IMR-90 (cell line): ENCODE measurements around the gene CD44. TPM values are rescaled to one million over a fixed set of nuclear protein-coding genes. Genes with fewer than 3 reads are reported as not detected.

ENCODE experiments used
- ATAC-seq: fragments of 200-7000 bp; cut with Tn5 transposase; 2 replicates; pipeline ENCODE4 v1.9.1; 2020; ENCODE audit warnings: low read depth, mild to moderate bottlenecking, moderate library complexity
- BruUV-seq: library from RNA; stranded (reverse); fragments of 400-500 nt; replicated peaks from 2 replicates; lab custom pipeline; 2021; lab: Mats Ljungman, UMichigan
- CTCF ChIA-PET: fragments of 300-600 bp; formaldehyde crosslinking; extraction: SDS; loops from one replicate; lab custom pipeline; 2021; ENCODE audit warnings: antibody characterized with exemption; lab: Yijun Ruan, JAX
- POLR2A ChIA-PET: fragments of 300-600 bp; sonication (Branson Sonifier 250); formaldehyde crosslinking; loops from one replicate; lab custom pipeline; 2022; ENCODE audit warnings: antibody characterized with exemption; ENCODE audit not compliant: unreplicated experiment; lab: Charles Lee
- DNase-seq: peaks from one replicate; pipeline ENCODE4 v3.0.0; 2013
- H2AFZ ChIP-seq: replicated peaks from 2 replicates; pipeline ENCODE3; 2013; ENCODE audit warnings: low read length, mild to moderate bottlenecking; ENCODE audit not compliant: poor library complexity
- H2AK5ac ChIP-seq: 2 replicates; pipeline ENCODE4 v1.6.1; 2013; ENCODE audit warnings: low read depth, low read length, inconsistent platforms
- H2AK9ac ChIP-seq: replicated peaks from 2 replicates; pipeline ENCODE3; 2013; ENCODE audit warnings: mild to moderate bottlenecking, low read depth, low read length, moderate library complexity; ENCODE audit not compliant: poor library complexity
- H2BK120ac ChIP-seq: 2 replicates; pipeline ENCODE4 v1.6.1; 2013; ENCODE audit warnings: low read depth, low read length, inconsistent platforms
- H2BK15ac ChIP-seq: 3 replicates; pipeline ENCODE4 v1.6.1; 2013; ENCODE audit warnings: low read depth, low read length, inconsistent platforms
- H2BK20ac ChIP-seq: 2 replicates; pipeline ENCODE4 v1.6.1; 2013; ENCODE audit warnings: low read depth, mild to moderate bottlenecking, inconsistent platforms, low read length, moderate library complexity
- H2BK5ac ChIP-seq: 2 replicates; pipeline ENCODE4 v1.6.1; 2013; ENCODE audit warnings: mild to moderate bottlenecking, low read depth, low read length, inconsistent platforms; ENCODE audit not compliant: poor library complexity, severe bottlenecking
- H3K14ac ChIP-seq: replicated peaks from 2 replicates; pipeline ENCODE4 v1.6.1; 2013; ENCODE audit warnings: low read depth, low read length, inconsistent platforms
- H3K18ac ChIP-seq: 2 replicates; pipeline ENCODE4 v1.6.1; 2013; ENCODE audit warnings: low read depth, low read length, control low read depth
- H3K23ac ChIP-seq: 2 replicates; pipeline ENCODE4 v1.6.1; 2013; ENCODE audit warnings: low read depth, low read length, inconsistent platforms
- H3K27ac ChIP-seq: 2 replicates; pipeline ENCODE4 v1.5.1; 2013; ENCODE audit warnings: mild to moderate bottlenecking, control low read depth, low read length; ENCODE audit not compliant: insufficient read depth
- H3K27me3 ChIP-seq: 2 replicates; pipeline ENCODE4 v1.6.1; 2013; ENCODE audit warnings: low read length; ENCODE audit not compliant: control insufficient read depth, insufficient read depth
- H3K36me3 ChIP-seq: 2 replicates; pipeline ENCODE4 v1.6.1; 2013; ENCODE audit warnings: low read length, mixed read lengths; ENCODE audit not compliant: control insufficient read depth, insufficient read depth
- H3K4ac ChIP-seq: 2 replicates; pipeline ENCODE4 v1.6.1; 2013; ENCODE audit warnings: low read depth, low read length, inconsistent platforms
- H3K4me1 ChIP-seq: 2 replicates; pipeline ENCODE4 v1.6.1; 2013; ENCODE audit warnings: low read length, mixed read lengths; ENCODE audit not compliant: control insufficient read depth, insufficient read depth
- H3K4me2 ChIP-seq: 2 replicates; pipeline ENCODE4 v1.6.1; 2013; ENCODE audit warnings: low read depth, mild to moderate bottlenecking, control low read depth, low read length, moderate library complexity
- H3K4me3 ChIP-seq: 2 replicates; pipeline ENCODE4 v1.5.1; 2013; ENCODE audit warnings: low read depth, mild to moderate bottlenecking, control low read depth, low read length, moderate library complexity; ENCODE audit not compliant: insufficient read depth
- H3K56ac ChIP-seq: 2 replicates; pipeline ENCODE4 v1.6.1; 2013; ENCODE audit warnings: low read length, inconsistent platforms; ENCODE audit not compliant: insufficient read depth; ENCODE audit errors: extremely low read depth
- H3K79me1 ChIP-seq, 2 experiments: 2 replicates each; pipeline ENCODE4 v1.6.1; 2013; ENCODE audit warnings: low read length in 2 of 2, inconsistent platforms in 1 of 2, low read depth in 1 of 2
- H3K9ac ChIP-seq: 2 replicates; pipeline ENCODE4 v1.6.1; 2013; ENCODE audit warnings: low read depth, low read length, control low read depth
- H3K9me1 ChIP-seq: 2 replicates; pipeline ENCODE4 v1.6.1; 2013; ENCODE audit warnings: low read length, inconsistent platforms; ENCODE audit not compliant: insufficient read depth
- H3K9me3 ChIP-seq: 2 replicates; pipeline ENCODE4 v1.6.1; 2013; ENCODE audit warnings: low read length; ENCODE audit not compliant: control insufficient read depth, insufficient read depth
- H4K20me1 ChIP-seq: 2 replicates; pipeline ENCODE4 v1.6.1; 2013; ENCODE audit warnings: low read length, inconsistent platforms; ENCODE audit not compliant: insufficient read depth
- H4K5ac ChIP-seq: 2 replicates; pipeline ENCODE4 v1.6.1; 2013; ENCODE audit warnings: mild to moderate bottlenecking, low read depth, low read length, control low read depth
- H4K8ac ChIP-seq, 2 experiments: 2 replicates each; pipeline ENCODE4 v1.6.1; 2013; ENCODE audit warnings: low read depth in 2 of 2, low read length in 2 of 2, control low read depth in 1 of 2, inconsistent platforms in 1 of 2
- H4K91ac ChIP-seq: 2 replicates; pipeline ENCODE4 v1.6.1; 2013; ENCODE audit warnings: low read depth, low read length, inconsistent platforms; ENCODE audit not compliant: insufficient read depth
- BHLHE40 ChIP-seq: fragments of 150-350 bp; IDR thresholded peaks from 2 replicates; pipeline ENCODE4 v1.6.1; 2016; ENCODE audit warnings: mild to moderate bottlenecking, low read depth, low read length
- CEBPB ChIP-seq: IDR thresholded peaks from 2 replicates; pipeline ENCODE4 v1.6.1; 2012; ENCODE audit warnings: low read depth, low read length, improper control_type of control experiment
- CHD1 ChIP-seq: IDR thresholded peaks from 2 replicates; pipeline ENCODE4 v1.6.1; 2012; ENCODE audit warnings: low read depth, low read length, improper control_type of control experiment
- FOS ChIP-seq: fragments of 150-350 bp; IDR thresholded peaks from 2 replicates; pipeline ENCODE4 v1.6.1; 2016; ENCODE audit warnings: low read depth, low read length
- MAFK ChIP-seq: IDR thresholded peaks from 2 replicates; pipeline ENCODE4 v1.6.1; 2012; ENCODE audit warnings: low read depth, low read length, improper control_type of control experiment
- MAZ ChIP-seq: IDR thresholded peaks from 2 replicates; pipeline ENCODE4 v1.6.1; 2012; ENCODE audit warnings: low read depth, mild to moderate bottlenecking, low read length, improper control_type of control experiment, moderate library complexity, borderline replicate concordance
- MXI1 ChIP-seq: IDR thresholded peaks from 2 replicates; pipeline ENCODE4 v1.6.1; 2012; ENCODE audit warnings: low read depth, mild to moderate bottlenecking, low read length, moderate library complexity, borderline replicate concordance
- NFE2L2 ChIP-seq: fragments of 150-350 bp; IDR thresholded peaks from 2 replicates; pipeline ENCODE4 v1.6.1; 2016; ENCODE audit warnings: low read depth, mild to moderate bottlenecking, low read length
- POLR2A ChIP-seq: IDR thresholded peaks from 2 replicates; pipeline ENCODE4 v1.6.1; 2012; ENCODE audit warnings: mild to moderate bottlenecking, low read depth, low read length
- RAD21 ChIP-seq: IDR thresholded peaks from 2 replicates; pipeline ENCODE4 v1.6.1; 2012; ENCODE audit warnings: low read length, improper control_type of control experiment
- RCOR1 ChIP-seq: IDR thresholded peaks from 2 replicates; pipeline ENCODE4 v1.6.1; 2012; ENCODE audit warnings: mild to moderate bottlenecking, low read length, improper control_type of control experiment; ENCODE audit not compliant: insufficient replicate concordance
- RFX5 ChIP-seq: IDR thresholded peaks from 2 replicates; pipeline ENCODE4 v1.8.0; 2012; ENCODE audit warnings: low read depth, mild to moderate bottlenecking, low read length, moderate library complexity
- SMC3 ChIP-seq: fragments of 150-350 bp; IDR thresholded peaks from 2 replicates; pipeline ENCODE4 v1.6.1; 2016; ENCODE audit warnings: low read depth, mild to moderate bottlenecking, antibody characterized with exemption, low read length, moderate library complexity
- USF2 ChIP-seq: fragments of 150-350 bp; IDR thresholded peaks from 2 replicates; pipeline ENCODE4 v1.6.1; 2017; ENCODE audit warnings: mild to moderate bottlenecking, antibody characterized with exemption, low read length, low read depth
- WGBS, 2 experiments: methylation state at CpG; one replicate each; pipeline versions ENCODE4 v1.1.5 to v1.1.7; 2013; ENCODE audit warnings: missing lambda C conversion rate in 2 of 2; ENCODE audit not compliant: insufficient read length in 1 of 2; ENCODE audit errors: extremely low coverage in 2 of 2; 5-methylcytosine and 5-hydroxymethylcytosine counted together
- dilution Hi-C: fragments of 300-500 bp; cut with HindIII; formaldehyde crosslinking; loops from one replicate; pipeline ENCODE4 v1.14.3; 2018; ENCODE audit warnings: low sequenced_read_pairs; ENCODE audit not compliant: unreplicated experiment
- in situ Hi-C: fragments of 300-500 bp; cut with MboI; formaldehyde crosslinking; loops from 3 replicates; pipeline ENCODE4 v1.14.3; 2019; ENCODE audit warnings: low sequenced_read_pairs, inconsistent platforms, mixed read lengths
- intact Hi-C: fragments of 100-400 bp; cut with micrococcal nuclease; formaldehyde crosslinking; loops from 2 replicates; pipeline ENCODE4 v1.10.0; 2022
- polyA plus RNA-seq, 3 experiments: library from polyadenylated mRNA; depleted of rRNA; stranded (reverse); fragments of >200 nt; gene quantifications; 2 replicates each; pipeline ENCODE4 v1.2.3, GENCODE V29; 2012; ENCODE audit warnings: low replicate concordance in 1 of 3
- total RNA-seq: library from RNA; depleted of rRNA; stranded (reverse); fragments of >200 nt; gene quantifications from 2 replicates; pipeline ENCODE4 v1.2.3, GENCODE V29; 2012
- TF ChIP-seq, protein P1 (sequence below): conservative IDR thresholded peaks from 2 replicates; pipeline ENCODE4 v1.5.1; 2012; ENCODE audit warnings: mild to moderate bottlenecking, low read depth, low read length, improper control_type of control experiment

The CD44 gene
- total and polyA plus RNA-seq, 2 of the 4 experiments (the other 2 are of a cell fraction), result 357 to 947 TPM

DNA sequence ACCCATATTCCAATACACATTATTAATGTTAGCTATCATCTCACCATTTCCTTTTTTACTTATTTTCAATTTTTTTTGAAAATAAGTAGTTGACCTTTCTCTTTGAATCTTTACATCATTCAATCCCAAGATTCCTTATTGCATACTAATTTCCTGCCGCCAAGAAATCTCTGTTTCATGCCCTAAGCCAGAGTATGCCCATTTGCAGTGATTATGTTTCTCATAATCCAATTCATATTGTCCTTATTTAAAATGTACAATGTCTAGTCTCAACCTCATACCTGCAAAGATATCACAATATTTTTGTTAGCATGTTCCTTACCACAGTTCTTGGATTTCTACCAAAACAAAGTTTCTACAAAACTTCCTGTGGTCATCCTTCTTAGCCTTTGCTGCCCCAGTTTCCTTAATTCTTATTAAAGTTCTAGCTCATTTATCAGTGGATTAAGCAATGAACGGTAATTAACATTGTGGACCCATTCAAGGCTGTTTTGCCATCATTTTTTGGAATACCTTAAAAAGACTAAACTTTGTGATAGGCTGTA, 75.3 kb downstream of the CD44 start:
- H3K9me1 ChIP-seq, result peaks cover 10% of the 10 kb centered on the region
- peak overlapping the region; percentile 61; the same call in 1 of the 2 replicates for H3K14ac ChIP-seq
- BruUV-seq, result no TSS peak
- H3K18ac ChIP-seq, result peak overlapping the region; percentile 51; the same call in 1 of the 2 replicates
- ChIA-PET CTCF (interaction anchor here (0.7 kb wide), 1 partner anchor 271 kb away, joined by 6 read pairs; no protein-coding TSS in a partner anchor), POLR2A (interaction anchor here (0.6 kb wide), 1 partner anchor 1478 kb away, joined by 8 read pairs; no protein-coding TSS in a partner anchor)
- in situ Hi-C loops, result no loop called here
- peaks cover 9% of the 10 kb centered on the region; the same call in 1 of the 2 replicates for H4K20me1 ChIP-seq
- no peaks in the 10 kb centered on the region for H3K27me3 ChIP-seq
- H3K4me1 ChIP-seq, result peaks cover 37% of the 10 kb centered on the region
- peak overlapping the region; percentile 93 for H2BK5ac ChIP-seq
- 0 out of 2 replicates have a peak overlapping the region, but pooled peaks have one; percentile 9 for H3K27ac ChIP-seq
- H4K91ac ChIP-seq, result no peak overlapping the region
- no peak overlapping the region for H2AFZ ChIP-seq
- no peak overlapping the region for H3K9ac ChIP-seq
- H4K5ac ChIP-seq, result peak overlapping the region; percentile 4; the same call in 1 of the 2 replicates
- H2BK15ac ChIP-seq, result no peak overlapping the region
- H3K4me3 ChIP-seq, result no peak overlapping the region
- no peak overlapping the region; the same call in 1 of the 2 replicates for H3K4ac ChIP-seq
- DNase-seq (no peak), ATAC-seq (no peak)
- H3K36me3 ChIP-seq, result peaks cover 48% of the 10 kb centered on the region
- no peak overlapping the region for H3K23ac ChIP-seq
- no peak overlapping the region for H2AK9ac ChIP-seq
- H2AK5ac ChIP-seq, result no peak overlapping the region
- dilution Hi-C loops, result no loop called here
- H2BK120ac ChIP-seq, result peak overlapping the region; percentile 44; the same call in 1 of the 2 replicates
- intact Hi-C loops, result loop anchor here (5.0 kb wide), 1 partner anchor 287 kb away; no protein-coding TSS in a partner anchor
- H3K9me3 ChIP-seq, result peaks cover 6% of the 10 kb centered on the region; the same call in 1 of the 2 replicates
- peak overlapping the region in 1 of 2 experiments; percentile 67; a peak in 1 of 4 replicates for H4K8ac ChIP-seq
- H2BK20ac ChIP-seq, result no peak overlapping the region; the same call in 1 of the 2 replicates
- peak overlapping the region; percentile 0; the same call in 1 of the 2 replicates for H3K4me2 ChIP-seq
- H3K56ac ChIP-seq, result peak overlapping the region; percentile 19; the same call in 1 of the 2 replicates
- 60% methylated on average over 1 of the region's 2 CpGs; no CpG with 5 or more reads in 1 of the 2 experiments for WGBS, 2 experiments
- peaks cover 36 to 62% of the 10 kb centered on the region in 2 experiments for H3K79me1 ChIP-seq
- no peak for TF ChIP-seq BHLHE40
- TF ChIP-seq RFX5, result no peak
- TF ChIP-seq MAZ, result no peak
- TF ChIP-seq USF2, result no peak
- no peak for TF ChIP-seq MXI1
- no peak for TF ChIP-seq FOS
- no peak for TF ChIP-seq SMC3
- TF ChIP-seq, protein P1, sequence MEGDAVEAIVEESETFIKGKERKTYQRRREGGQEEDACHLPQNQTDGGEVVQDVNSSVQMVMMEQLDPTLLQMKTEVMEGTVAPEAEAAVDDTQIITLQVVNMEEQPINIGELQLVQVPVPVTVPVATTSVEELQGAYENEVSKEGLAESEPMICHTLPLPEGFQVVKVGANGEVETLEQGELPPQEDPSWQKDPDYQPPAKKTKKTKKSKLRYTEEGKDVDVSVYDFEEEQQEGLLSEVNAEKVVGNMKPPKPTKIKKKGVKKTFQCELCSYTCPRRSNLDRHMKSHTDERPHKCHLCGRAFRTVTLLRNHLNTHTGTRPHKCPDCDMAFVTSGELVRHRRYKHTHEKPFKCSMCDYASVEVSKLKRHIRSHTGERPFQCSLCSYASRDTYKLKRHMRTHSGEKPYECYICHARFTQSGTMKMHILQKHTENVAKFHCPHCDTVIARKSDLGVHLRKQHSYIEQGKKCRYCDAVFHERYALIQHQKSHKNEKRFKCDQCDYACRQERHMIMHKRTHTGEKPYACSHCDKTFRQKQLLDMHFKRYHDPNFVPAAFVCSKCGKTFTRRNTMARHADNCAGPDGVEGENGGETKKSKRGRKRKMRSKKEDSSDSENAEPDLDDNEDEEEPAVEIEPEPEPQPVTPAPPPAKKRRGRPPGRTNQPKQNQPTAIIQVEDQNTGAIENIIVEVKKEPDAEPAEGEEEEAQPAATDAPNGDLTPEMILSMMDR, result no peak
- no peak for TF ChIP-seq POLR2A
- no peak for TF ChIP-seq RAD21
- TF ChIP-seq MAFK, result no peak
- TF ChIP-seq RCOR1, result no peak
- no peak for TF ChIP-seq CHD1
- TF ChIP-seq NFE2L2, result no peak
- no peak for TF ChIP-seq CEBPB
